ENCODE results near the gene POU2F2. TPM values are rescaled to one million over a fixed set of nuclear protein-coding genes. Genes with fewer than 3 reads are reported as not detected.

Gene POU2F2
- polyA plus RNA-seq, 1 experiment, result 1.9 TPM

DNA sequence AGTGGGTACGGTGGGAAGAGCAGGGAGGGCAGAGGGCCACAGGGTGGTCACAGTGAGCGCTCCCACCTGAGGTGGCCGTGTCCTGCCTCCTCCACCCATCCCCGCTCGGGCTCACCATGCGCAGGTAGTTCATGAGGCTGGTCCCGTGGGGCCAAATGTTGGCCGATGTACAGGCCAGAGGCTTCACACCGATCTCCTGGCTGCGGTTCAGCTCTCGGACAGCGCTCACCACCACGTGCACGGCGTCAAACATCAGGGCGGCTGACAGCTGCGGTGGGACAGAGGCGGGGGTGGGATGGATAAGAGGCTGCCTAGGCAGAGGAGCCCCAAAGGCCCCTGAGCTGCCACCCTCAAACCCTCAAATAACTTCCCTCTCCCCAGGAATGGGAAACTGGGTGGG is 78.0 kb downstream of the POU2F2 start:
- CTCF ChIA-PET, result no interaction called here
- TF ChIP-seq, protein P1, sequence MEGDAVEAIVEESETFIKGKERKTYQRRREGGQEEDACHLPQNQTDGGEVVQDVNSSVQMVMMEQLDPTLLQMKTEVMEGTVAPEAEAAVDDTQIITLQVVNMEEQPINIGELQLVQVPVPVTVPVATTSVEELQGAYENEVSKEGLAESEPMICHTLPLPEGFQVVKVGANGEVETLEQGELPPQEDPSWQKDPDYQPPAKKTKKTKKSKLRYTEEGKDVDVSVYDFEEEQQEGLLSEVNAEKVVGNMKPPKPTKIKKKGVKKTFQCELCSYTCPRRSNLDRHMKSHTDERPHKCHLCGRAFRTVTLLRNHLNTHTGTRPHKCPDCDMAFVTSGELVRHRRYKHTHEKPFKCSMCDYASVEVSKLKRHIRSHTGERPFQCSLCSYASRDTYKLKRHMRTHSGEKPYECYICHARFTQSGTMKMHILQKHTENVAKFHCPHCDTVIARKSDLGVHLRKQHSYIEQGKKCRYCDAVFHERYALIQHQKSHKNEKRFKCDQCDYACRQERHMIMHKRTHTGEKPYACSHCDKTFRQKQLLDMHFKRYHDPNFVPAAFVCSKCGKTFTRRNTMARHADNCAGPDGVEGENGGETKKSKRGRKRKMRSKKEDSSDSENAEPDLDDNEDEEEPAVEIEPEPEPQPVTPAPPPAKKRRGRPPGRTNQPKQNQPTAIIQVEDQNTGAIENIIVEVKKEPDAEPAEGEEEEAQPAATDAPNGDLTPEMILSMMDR (IDR thresholded peaks at IDR 0.05; ENCODE audit: low read depth, low read length), result no peak
- H3K27me3 ChIP-seq (ENCODE audit: control insufficient read depth, insufficient read depth, low read length), result peaks cover 22% of the 10 kb centered on the region
- DNase-seq (ENCODE audit: low read depth, low spot score), result no peak
- H3K27ac ChIP-seq (ENCODE audit: low read depth, low read length), result no peak overlapping the region
- POLR2A ChIA-PET, result no interaction called here
- H3K9me3 ChIP-seq (ENCODE audit: control insufficient read depth, insufficient read depth, low read length), result no peaks in the 10 kb centered on the region
- H3K4me3 ChIP-seq (ENCODE audit: low read depth, low read length), result no peak overlapping the region

DNA sequence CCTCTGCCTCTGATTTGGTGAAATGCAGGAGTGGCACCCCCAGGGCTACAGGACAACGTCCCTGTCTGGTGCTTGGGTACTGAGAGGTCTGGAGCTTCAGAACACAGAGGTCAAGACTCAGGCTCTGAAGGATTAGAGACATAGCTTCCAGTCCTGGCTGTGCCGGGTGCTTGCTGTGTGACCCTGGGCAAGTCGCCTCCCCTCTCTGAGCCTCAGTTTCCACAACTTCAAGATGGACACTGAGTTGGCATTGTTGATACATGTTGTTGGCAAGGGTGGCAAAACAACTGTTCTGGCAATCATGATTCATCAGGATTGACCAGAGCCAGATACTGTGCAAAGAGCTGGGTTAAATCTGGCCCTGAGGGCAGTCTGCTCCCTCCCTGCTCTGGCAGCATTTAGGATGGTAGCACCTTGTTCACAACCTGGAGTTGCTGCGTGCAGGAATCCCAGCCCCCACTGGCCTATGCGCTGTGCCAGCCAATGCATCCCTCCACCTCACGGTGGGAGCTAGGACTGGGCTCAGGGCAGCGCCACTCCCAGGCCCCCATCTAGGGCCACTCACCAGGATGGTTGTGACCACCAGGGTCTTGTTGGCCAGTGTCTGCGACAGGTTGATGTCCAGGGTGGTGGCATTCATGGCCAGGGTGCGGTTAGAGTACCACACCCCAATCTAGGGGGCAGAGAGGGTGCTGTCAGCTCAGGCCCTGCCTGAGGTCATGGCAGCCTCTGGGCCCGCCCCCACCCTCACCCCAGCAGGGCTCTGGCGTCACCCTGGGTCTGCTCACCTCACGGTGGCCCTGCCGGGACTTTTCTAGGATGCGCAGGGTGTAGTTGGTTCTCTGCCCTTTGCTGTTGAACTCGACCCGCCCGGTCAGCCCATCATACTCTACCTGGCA is 79.0 kb downstream of the POU2F2 start:
- DNase-seq (ENCODE audit: low read depth, low spot score), result no peak
- Histone ChIP-seq H3K4me3 (ENCODE audit: low read depth, low read length) (no peak overlapping the region), H3K9me3 (ENCODE audit: control insufficient read depth, insufficient read depth, low read length) (no peaks in the 10 kb centered on the region), H3K27me3 (ENCODE audit: control insufficient read depth, insufficient read depth, low read length) (peaks cover 22% of the 10 kb centered on the region), H3K27ac (ENCODE audit: low read depth, low read length) (no peak overlapping the region)
- ChIA-PET POLR2A (interaction anchor here (0.6 kb wide), 1 partner anchor 18 kb away, joined by 3 read pairs; no protein-coding TSS in a partner anchor), CTCF (interaction anchor here (1.4 kb wide), 1 partner anchor 18 kb away, joined by 7 read pairs; no protein-coding TSS in a partner anchor)
- TF ChIP-seq, protein P1 (IDR thresholded peaks at IDR 0.05; ENCODE audit: low read depth, low read length), result no peak

DNA sequence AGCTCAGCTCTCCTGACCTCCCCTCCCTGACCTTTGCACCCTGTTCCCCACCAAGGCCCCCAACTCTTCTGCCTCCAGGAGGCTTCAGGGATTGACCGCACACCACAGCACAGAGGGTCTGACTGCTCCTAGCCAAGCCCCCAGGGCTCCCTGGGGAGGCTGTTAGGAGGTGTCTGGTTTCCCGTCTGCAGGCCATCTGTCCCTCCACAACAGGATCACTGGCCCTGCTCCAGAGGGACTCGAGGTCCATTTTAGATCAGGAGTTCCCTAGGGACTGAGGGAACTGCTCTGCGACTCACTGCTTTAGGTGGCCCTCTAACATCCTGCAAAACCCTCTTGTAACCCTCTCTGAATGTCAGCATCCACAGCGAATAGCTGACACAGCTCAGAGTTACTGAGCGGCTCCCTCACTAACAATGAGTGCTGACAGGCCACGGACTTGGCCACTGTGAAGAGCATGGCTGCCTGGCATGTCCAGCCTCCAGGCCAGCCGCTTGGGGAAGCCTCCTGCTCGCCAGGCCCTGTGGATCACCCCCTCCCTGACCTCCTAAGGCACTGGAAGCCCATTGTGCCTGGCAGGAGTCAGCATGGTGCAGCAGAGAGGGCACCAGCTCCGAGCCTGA is 79.9 kb downstream of the POU2F2 start:
- no peak overlapping the region for H3K4me3 ChIP-seq (ENCODE audit: low read depth, low read length)
- TF ChIP-seq, protein P1 (IDR thresholded peaks at IDR 0.05; ENCODE audit: low read depth, low read length), result no peak
- CTCF ChIA-PET, result interaction anchor here (1.4 kb wide), 1 partner anchor 17 kb away, joined by 7 read pairs; no protein-coding TSS in a partner anchor
- DNase-seq (ENCODE audit: low read depth, low spot score), result no peak
- H3K27me3 ChIP-seq (ENCODE audit: control insufficient read depth, insufficient read depth, low read length), result peaks cover 22% of the 10 kb centered on the region
- POLR2A ChIA-PET, result interaction anchor here (0.6 kb wide), 1 partner anchor 17 kb away, joined by 3 read pairs; no protein-coding TSS in a partner anchor
- no peaks in the 10 kb centered on the region for H3K9me3 ChIP-seq (ENCODE audit: control insufficient read depth, insufficient read depth, low read length)
- no peak overlapping the region for H3K27ac ChIP-seq (ENCODE audit: low read depth, low read length)

DNA sequence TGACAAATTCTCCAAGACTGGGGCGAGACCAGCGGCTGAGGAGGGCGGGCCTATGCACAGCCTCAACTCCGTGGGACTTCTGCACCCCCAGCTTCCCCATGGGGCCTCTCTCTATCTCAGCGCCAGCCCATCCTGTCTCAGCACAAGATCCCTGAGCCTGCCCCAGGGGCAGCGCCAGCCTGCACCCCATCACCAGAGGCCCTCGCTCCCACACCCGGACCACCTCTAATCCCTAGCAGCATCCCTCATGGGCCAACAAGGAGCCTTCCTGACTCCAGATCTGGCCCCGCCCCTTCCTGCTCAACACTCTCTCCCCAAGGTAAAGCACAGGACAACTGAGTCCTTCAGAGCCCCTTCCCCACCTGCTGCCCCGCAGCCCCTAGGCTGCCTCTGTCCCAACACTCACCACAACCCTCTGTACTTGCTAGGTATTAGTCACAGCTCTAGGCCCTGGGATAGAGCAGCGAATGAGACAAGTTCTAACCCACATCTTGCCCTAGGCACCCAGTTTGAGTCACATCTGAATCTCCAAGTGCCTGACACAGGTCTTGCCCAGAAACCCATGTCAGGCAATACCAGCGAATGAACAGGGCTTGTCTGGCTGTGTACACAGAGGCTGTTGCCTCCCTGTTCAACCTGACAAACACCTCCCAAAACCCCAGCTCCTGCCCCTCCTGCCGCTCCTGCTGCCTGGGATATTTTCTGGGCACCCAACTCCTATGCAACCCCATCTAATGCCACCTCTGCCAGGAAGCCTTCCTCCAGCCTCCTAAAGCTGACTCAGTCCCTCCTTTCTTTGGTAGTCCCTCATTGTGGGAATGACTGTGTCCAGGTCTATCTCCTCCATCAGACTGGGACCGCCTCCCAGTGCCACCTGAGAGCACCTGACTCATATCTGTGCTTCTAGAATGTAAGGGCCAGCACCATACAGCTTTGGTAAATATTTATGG is 80.8 kb downstream of the POU2F2 start:
- peaks cover 20% of the 10 kb centered on the region for H3K27me3 ChIP-seq (ENCODE audit: control insufficient read depth, insufficient read depth, low read length)
- H3K27ac ChIP-seq (ENCODE audit: low read depth, low read length), result no peak overlapping the region
- H3K9me3 ChIP-seq (ENCODE audit: control insufficient read depth, insufficient read depth, low read length), result no peaks in the 10 kb centered on the region
- ChIA-PET POLR2A (no interaction called here), CTCF (interaction anchor here (0.9 to 1.4 kb wide), 2 partner anchors 16 to 17 kb away, joined by 4 to 7 read pairs; no protein-coding TSS in a partner anchor)
- DNase-seq (ENCODE audit: low read depth, low spot score), result no peak
- TF ChIP-seq, protein P1 (IDR thresholded peaks at IDR 0.05; ENCODE audit: low read depth, low read length), result no peak
- H3K4me3 ChIP-seq (ENCODE audit: low read depth, low read length), result no peak overlapping the region

Data from AG04450 (cell line).